Fibroblast of villous mesenchyme (primary cell): ENCODE measurements around the gene TCP11. TPM values are rescaled to one million over a fixed set of nuclear protein-coding genes. Genes with fewer than 3 reads are reported as not detected.

ENCODE experiments used
- DNase-seq: peaks from one replicate; pipeline ENCODE4 v3.0.0-alpha.2; 2010; ENCODE audit warnings: low read depth
- H3K4me3 ChIP-seq: 2 replicates; pipeline ENCODE4 v1.5.1; 2011; ENCODE audit warnings: low read depth, mild to moderate bottlenecking, low read length
- CTCF ChIP-seq: IDR thresholded peaks from 2 replicates; pipeline ENCODE4 v1.5.1; 2012; ENCODE audit warnings: low read depth, mild to moderate bottlenecking, low read length; ENCODE audit not compliant: insufficient read depth
- total RNA-seq: library from RNA; depleted of rRNA; stranded (reverse); fragments of >200 nt; gene quantifications from 2 replicates; pipeline ENCODE4 v1.2.3, GENCODE V29; 2012

Gene TCP11
- total RNA-seq, 1 donor = not detected

- DNase-seq = peak; percentile 31
- no peak overlapping the region for H3K4me3 ChIP-seq
- no peak for TF ChIP-seq CTCF
These were observed 32.4 kb upstream of the TCP11 start for GRCh38 chr6:35173427-35174087.

GRCh38 chr6:35173044-35173426 is 31.9 kb upstream of the TCP11 start:
- DNase-seq = no peak
- TF ChIP-seq CTCF = no peak
- no peak overlapping the region for H3K4me3 ChIP-seq

GRCh38 chr6:35170891-35171290 is 29.8 kb upstream of the TCP11 start:
- DNase-seq = no peak
- H3K4me3 ChIP-seq = no peak overlapping the region
- no peak for TF ChIP-seq CTCF

- H3K4me3 ChIP-seq = no peak overlapping the region
- no peak for DNase-seq
- TF ChIP-seq CTCF = no peak
These were observed 29.0 kb upstream of the TCP11 start for GRCh38 chr6:35170166-35170565.

- DNase-seq = no peak
- H3K4me3 ChIP-seq = no peak overlapping the region
- no peak for TF ChIP-seq CTCF
These were observed 27.3 kb upstream of the TCP11 start for GRCh38 chr6:35168461-35168861.

GRCh38 chr6:35167505-35167904 is 26.4 kb upstream of the TCP11 start:
- TF ChIP-seq CTCF = no peak
- no peak for DNase-seq
- H3K4me3 ChIP-seq = no peak overlapping the region

- no peak for TF ChIP-seq CTCF
These were observed 25.4 kb upstream of the TCP11 start for GRCh38 chr6:35166520-35166919.

More at GRCh38 chr6:35166520-35166919, 25.4 kb upstream of the TCP11 start:
- H3K4me3 ChIP-seq = no peak overlapping the region
- DNase-seq = no peak
